DMS53 (cell line): ENCODE results near the gene POLR1A.
A peak's percentile ranks its signal among the peaks of the same experiment; 100 is the strongest.

ENCODE experiments used
- DNase-seq: peaks from one replicate; lab custom pipeline; 2025; lab: John Stamatoyannopoulos, UW

POLR1A gene

GRCh38 chr2:86097114-86097896 is 8.4 kb downstream of the POLR1A start:
- DNase-seq = no peak

- no peak for DNase-seq
Measured at GRCh38 chr2:86094229-86094628, 11.5 kb downstream of the POLR1A start.

GRCh38 chr2:86087936-86088850 is 17.5 kb downstream of the POLR1A start:
- DNase-seq = peak; percentile 22

- no peak for DNase-seq
Measured at GRCh38 chr2:86082756-86083155, 22.9 kb downstream of the POLR1A start.

- DNase-seq = no peak
Measured at GRCh38 chr2:86081724-86082123, 24.0 kb downstream of the POLR1A start.

GRCh38 chr2:86079981-86080911 is 25.4 kb downstream of the POLR1A start:
- peak; percentile 91 for DNase-seq

GRCh38 chr2:86078774-86079545 is 26.7 kb downstream of the POLR1A start:
- DNase-seq = peak; percentile 37

- no peak for DNase-seq
Measured at GRCh38 chr2:86075886-86076285, 29.8 kb downstream of the POLR1A start.

- no peak for DNase-seq
Measured at GRCh38 chr2:86074811-86075210, 30.9 kb downstream of the POLR1A start.

- no peak for DNase-seq
Measured at GRCh38 chr2:86074256-86074655, 31.4 kb downstream of the POLR1A start.

- no peak for DNase-seq
Measured at GRCh38 chr2:86073225-86073624, 32.5 kb downstream of the POLR1A start.

GRCh38 chr2:86072271-86072858 is 33.3 kb downstream of the POLR1A start:
- DNase-seq = no peak

GRCh38 chr2:86070868-86071267 is 34.8 kb downstream of the POLR1A start:
- no peak for DNase-seq

GRCh38 chr2:86069783-86070339 is 35.8 kb downstream of the POLR1A start:
- DNase-seq = no peak

- no peak for DNase-seq
Measured at GRCh38 chr2:86069091-86069685, 36.5 kb downstream of the POLR1A start.

- no peak for DNase-seq
Measured at GRCh38 chr2:86068648-86069047, 37.0 kb downstream of the POLR1A start.

GRCh38 chr2:86068136-86068588 is 37.5 kb downstream of the POLR1A start:
- peak; percentile 43 for DNase-seq

GRCh38 chr2:86066915-86067314 is 38.8 kb downstream of the POLR1A start:
- no peak for DNase-seq

GRCh38 chr2:86066007-86066578 is 39.6 kb downstream of the POLR1A start:
- DNase-seq = no peak

GRCh38 chr2:86065512-86065911 is 40.2 kb downstream of the POLR1A start:
- DNase-seq = no peak
